H9 (cell line): ENCODE data around the gene TTF2. TPM values are rescaled to one million over a fixed set of nuclear protein-coding genes. Genes with fewer than 3 reads are reported as not detected.

Source experiments
- DNase-seq: peaks from one replicate; pipeline ENCODE4 v3.0.0-alpha.2; 2017
- H2AFZ ChIP-seq: one replicate; pipeline ENCODE4 v1.6.1; 2013; ENCODE audit warnings: mild to moderate bottlenecking, low read length, control low read depth, moderate library complexity
- H2AK5ac ChIP-seq: 2 replicates; pipeline ENCODE4 v1.6.1; 2013; ENCODE audit warnings: low read length, control low read depth, mixed read lengths; ENCODE audit not compliant: insufficient read length
- H2BK120ac ChIP-seq: one replicate; pipeline ENCODE4 v1.6.1; 2013; ENCODE audit warnings: low read depth, mild to moderate bottlenecking, low read length, control low read depth, inconsistent platforms; ENCODE audit not compliant: poor library complexity, severe bottlenecking
- H2BK12ac ChIP-seq: 2 replicates; pipeline ENCODE4 v1.6.1; 2013; ENCODE audit warnings: low read length, control low read depth, mixed read lengths, low read depth; ENCODE audit not compliant: insufficient read length
- H2BK15ac ChIP-seq: 2 replicates; pipeline ENCODE4 v1.6.1; 2013; ENCODE audit warnings: low read depth, low read length, control low read depth
- H2BK20ac ChIP-seq: one replicate; pipeline ENCODE4 v1.6.1; 2013; ENCODE audit warnings: low read depth, mild to moderate bottlenecking, low read length, control low read depth, inconsistent platforms; ENCODE audit not compliant: poor library complexity, severe bottlenecking
- H2BK5ac ChIP-seq: 2 replicates; pipeline ENCODE4 v1.6.1; 2013; ENCODE audit warnings: low read length, control low read depth, mixed read lengths; ENCODE audit not compliant: insufficient read length
- H3K14ac ChIP-seq: 2 replicates; pipeline ENCODE4 v1.6.1; 2013; ENCODE audit warnings: low read length, control low read depth; ENCODE audit not compliant: insufficient read depth
- H3K18ac ChIP-seq: 2 replicates; pipeline ENCODE4 v1.6.1; 2013; ENCODE audit warnings: low read depth, mild to moderate bottlenecking, mixed read lengths, low read length, control low read depth; ENCODE audit not compliant: insufficient read length
- H3K23ac ChIP-seq: 2 replicates; pipeline ENCODE4 v1.6.1; 2013; ENCODE audit warnings: low read length, control low read depth, mixed read lengths, low read depth; ENCODE audit not compliant: insufficient read length
- H3K23me2 ChIP-seq: 2 replicates; pipeline ENCODE4 v1.6.1; 2013; ENCODE audit warnings: low read depth, mild to moderate bottlenecking, mixed read lengths, low read length, control low read depth; ENCODE audit not compliant: insufficient read length, poor library complexity, severe bottlenecking
- H3K27ac ChIP-seq: 2 replicates; pipeline ENCODE4 v1.5.1; 2013; ENCODE audit warnings: low read length, control low read depth, mixed read lengths, low read depth; ENCODE audit not compliant: insufficient read length
- H3K27me3 ChIP-seq: 2 replicates; pipeline ENCODE4 v1.6.1; 2013; ENCODE audit warnings: low read length, control low read depth, inconsistent platforms; ENCODE audit not compliant: insufficient read depth
- H3K4ac ChIP-seq: 2 replicates; pipeline ENCODE4 v1.6.1; 2013; ENCODE audit warnings: low read depth, mild to moderate bottlenecking, control low read depth, inconsistent platforms, low read length, moderate library complexity
- H3K4me1 ChIP-seq: 2 replicates; pipeline ENCODE4 v1.6.1; 2013; ENCODE audit warnings: low read length, control low read depth, inconsistent platforms; ENCODE audit not compliant: insufficient read depth
- H3K4me2 ChIP-seq: 2 replicates; pipeline ENCODE4 v1.6.1; 2013; ENCODE audit warnings: low read length, control low read depth, mixed read lengths; ENCODE audit not compliant: insufficient read length, insufficient read depth
- H3K56ac ChIP-seq: 2 replicates; pipeline ENCODE4 v1.6.1; 2013; ENCODE audit warnings: low read depth, mild to moderate bottlenecking, mixed read lengths, low read length, control low read depth; ENCODE audit not compliant: insufficient read length
- H3K79me1 ChIP-seq: 2 replicates; pipeline ENCODE4 v1.6.1; 2013; ENCODE audit warnings: low read depth, mild to moderate bottlenecking, moderate library complexity, low read length, control low read depth, inconsistent platforms; ENCODE audit not compliant: insufficient read depth, poor library complexity, severe bottlenecking
- H3K79me2 ChIP-seq: 2 replicates; pipeline ENCODE4 v1.6.1; 2013; ENCODE audit warnings: low read length, control low read depth, inconsistent platforms; ENCODE audit not compliant: insufficient read depth
- H3K9ac ChIP-seq: 2 replicates; pipeline ENCODE4 v1.6.1; 2013; ENCODE audit warnings: low read length, control low read depth, mixed read lengths; ENCODE audit not compliant: insufficient read length; ENCODE audit errors: extremely low read depth
- H3K9me3 ChIP-seq: one replicate; pipeline ENCODE4 v1.6.1; 2013; ENCODE audit warnings: low read depth, low read length, inconsistent platforms; ENCODE audit not compliant: control insufficient read depth
- H3T11ph ChIP-seq: one replicate; pipeline ENCODE4 v1.6.1; 2013; ENCODE audit warnings: mild to moderate bottlenecking, low read length, control low read depth, inconsistent platforms
- H4K20me1 ChIP-seq: one replicate; pipeline ENCODE4 v1.6.1; 2013; ENCODE audit not compliant: control insufficient read depth, insufficient read length, insufficient read depth
- H4K5ac ChIP-seq: 2 replicates; pipeline ENCODE4 v1.6.1; 2013; ENCODE audit warnings: low read depth, mild to moderate bottlenecking, mixed read lengths, low read length, control low read depth; ENCODE audit not compliant: insufficient read length
- H4K8ac ChIP-seq: replicated peaks from 2 replicates; pipeline ENCODE4 v1.6.1; 2013; ENCODE audit warnings: low read length, control low read depth, mixed read lengths, low read depth; ENCODE audit not compliant: insufficient read length
- H4K91ac ChIP-seq: 2 replicates; pipeline ENCODE4 v1.6.1; 2013; ENCODE audit warnings: low read depth, mild to moderate bottlenecking, moderate library complexity, mixed read lengths, low read length, control low read depth; ENCODE audit not compliant: insufficient read length
- H3K27ac Mint-ChIP-seq, 3 experiments: 2 replicates in 2 of 3; 3 replicates in 1 of 3; pipeline ENCODE4 v1.8.0; 2020 to 2021; ENCODE audit warnings: mixed read lengths in 3 of 3, mild to moderate bottlenecking in 1 of 3, moderate library complexity in 1 of 3
- H3K27me3 Mint-ChIP-seq: 2 replicates; pipeline ENCODE4 v1.8.0; 2021; ENCODE audit warnings: low read depth, mild to moderate bottlenecking, moderate library complexity, mixed read lengths
- H3K36me3 Mint-ChIP-seq, 3 experiments: 2 replicates in 2 of 3; 3 replicates in 1 of 3; pipeline ENCODE4 v1.8.0; 2020 to 2021; ENCODE audit warnings: low read depth in 3 of 3, mixed read lengths in 3 of 3; ENCODE audit not compliant: insufficient read depth in 1 of 3
- H3K4me1 Mint-ChIP-seq, 2 experiments: 2 replicates each; pipeline ENCODE4 v1.8.0; 2020; ENCODE audit warnings: mixed read lengths in 2 of 2
- H3K4me3 Mint-ChIP-seq, 2 experiments: 2 replicates in 1 of 2; 3 replicates in 1 of 2; pipeline ENCODE4 v1.8.0; 2020 to 2021; ENCODE audit warnings: mild to moderate bottlenecking in 2 of 2, mixed read lengths in 2 of 2, moderate library complexity in 1 of 2
- H3K9me3 Mint-ChIP-seq, 2 experiments: 2 replicates in 1 of 2; 3 replicates in 1 of 2; pipeline ENCODE4 v1.8.0; 2020; ENCODE audit warnings: mild to moderate bottlenecking in 2 of 2, mixed read lengths in 2 of 2, moderate library complexity in 1 of 2
- WGBS: extraction: QIAGEN DNeasy Blood & Tissue Kit; methylation state at CpG from one replicate; pipeline ENCODE4 v1.1.7; 2013; ENCODE audit warnings: missing lambda C conversion rate, low lambda C conversion rate, mixed read lengths; ENCODE audit not compliant: insufficient read length; ENCODE audit errors: extremely low coverage; 5-methylcytosine and 5-hydroxymethylcytosine counted together
- total RNA-seq: library from RNA; stranded (reverse); gene quantifications from 2 replicates; pipeline ENCODE4 v1.2.1, GENCODE V29; 2021
- TF ChIP-seq, protein P1 (sequence below): fragments of 200-600 bp; sonication (generic); conservative IDR thresholded peaks from 3 replicates; pipeline ENCODE4 v1.8.0; 2021; ENCODE audit warnings: antibody characterized with exemption, mild to moderate bottlenecking

TTF2 gene
- total RNA-seq, 1 experiment from 2014 or later: 86.4 TPM

GRCh38 chr1:117032681-117033539, 27.2 kb upstream of the TTF2 start:
- H3K27ac Mint-ChIP-seq: no peak overlapping the region
- no peaks in the 10 kb centered on the region for H3K9me3 ChIP-seq
- H3K79me2 ChIP-seq: no peaks in the 10 kb centered on the region
- no peak overlapping the region for H2AFZ ChIP-seq
- H3K27me3 Mint-ChIP-seq: no peaks in the 10 kb centered on the region
- no peak overlapping the region for H3K18ac ChIP-seq
- no peak overlapping the region for H4K8ac ChIP-seq
- H2BK15ac ChIP-seq: no peak overlapping the region
- H4K20me1 ChIP-seq: no peaks in the 10 kb centered on the region
- no peak overlapping the region for H3K4ac ChIP-seq
- H3K36me3 Mint-ChIP-seq: no peaks in the 10 kb centered on the region
- H3K56ac ChIP-seq: no peak overlapping the region
- TF ChIP-seq, protein P1, sequence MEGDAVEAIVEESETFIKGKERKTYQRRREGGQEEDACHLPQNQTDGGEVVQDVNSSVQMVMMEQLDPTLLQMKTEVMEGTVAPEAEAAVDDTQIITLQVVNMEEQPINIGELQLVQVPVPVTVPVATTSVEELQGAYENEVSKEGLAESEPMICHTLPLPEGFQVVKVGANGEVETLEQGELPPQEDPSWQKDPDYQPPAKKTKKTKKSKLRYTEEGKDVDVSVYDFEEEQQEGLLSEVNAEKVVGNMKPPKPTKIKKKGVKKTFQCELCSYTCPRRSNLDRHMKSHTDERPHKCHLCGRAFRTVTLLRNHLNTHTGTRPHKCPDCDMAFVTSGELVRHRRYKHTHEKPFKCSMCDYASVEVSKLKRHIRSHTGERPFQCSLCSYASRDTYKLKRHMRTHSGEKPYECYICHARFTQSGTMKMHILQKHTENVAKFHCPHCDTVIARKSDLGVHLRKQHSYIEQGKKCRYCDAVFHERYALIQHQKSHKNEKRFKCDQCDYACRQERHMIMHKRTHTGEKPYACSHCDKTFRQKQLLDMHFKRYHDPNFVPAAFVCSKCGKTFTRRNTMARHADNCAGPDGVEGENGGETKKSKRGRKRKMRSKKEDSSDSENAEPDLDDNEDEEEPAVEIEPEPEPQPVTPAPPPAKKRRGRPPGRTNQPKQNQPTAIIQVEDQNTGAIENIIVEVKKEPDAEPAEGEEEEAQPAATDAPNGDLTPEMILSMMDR: no peak
- no peak overlapping the region for H2AK5ac ChIP-seq
- peaks cover 11 to 25% of the 10 kb centered on the region in 2 experiments for H3K4me1 Mint-ChIP-seq
- H2BK5ac ChIP-seq: no peak overlapping the region
- no peak overlapping the region for H2BK120ac ChIP-seq
- H3K9me3 Mint-ChIP-seq: peaks cover 0 to 2% of the 10 kb centered on the region in 2 experiments; a peak in 1 of 5 replicates
- no peak overlapping the region for H3K9ac ChIP-seq
- no peak overlapping the region for H3K4me2 ChIP-seq
- no peaks in the 10 kb centered on the region; the same call in 1 of the 2 replicates for H3K4me1 ChIP-seq
- H3K27ac ChIP-seq: no peak overlapping the region
- no peak overlapping the region for H4K91ac ChIP-seq
- H2BK20ac ChIP-seq: no peak overlapping the region
- no peaks in the 10 kb centered on the region for H3K23me2 ChIP-seq
- H4K5ac ChIP-seq: no peak overlapping the region
- no peaks in the 10 kb centered on the region for H3K79me1 ChIP-seq
- no peak overlapping the region for H3K4me3 Mint-ChIP-seq
- H3K23ac ChIP-seq: no peak overlapping the region
- no peak overlapping the region for H2BK12ac ChIP-seq
- no peak overlapping the region; the same call in 1 of the 2 replicates for H3K14ac ChIP-seq
- H3T11ph ChIP-seq: no peak overlapping the region
- no peak for DNase-seq
- whole genome bisulfite sequencing: no CpG with 5 or more reads among the region's 11 CpGs
- H3K27me3 ChIP-seq: no peaks in the 10 kb centered on the region
